HTERT RPE-1 (cell line): ENCODE measurements around the gene KLHL3.

Source experiments
- in situ Hi-C: fragments of 300-500 bp; cut with MboI; formaldehyde crosslinking; loops from 4 replicates; pipeline ENCODE4 v1.14.3; 2020; ENCODE audit warnings: low sequenced_read_pairs

Gene KLHL3

DNA sequence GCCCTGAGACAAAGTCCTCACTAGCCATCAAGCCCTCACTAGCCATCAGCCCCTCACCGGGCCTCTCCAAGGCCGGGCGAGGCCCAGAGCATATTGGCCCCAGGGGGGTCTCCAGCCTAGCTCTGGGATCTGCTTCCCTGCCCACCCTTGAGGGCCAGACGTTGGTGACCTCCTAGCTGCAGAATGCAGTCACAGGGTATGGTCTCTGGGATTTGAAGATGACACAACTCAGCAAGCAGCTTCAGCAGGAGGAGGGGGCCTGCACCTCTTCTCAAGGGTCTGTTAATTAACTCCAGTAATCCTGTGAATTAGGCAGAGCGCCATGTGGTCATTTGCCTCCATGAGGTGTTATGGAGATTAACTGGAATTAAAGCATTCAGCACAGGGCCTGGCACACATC, 119.8 kb downstream of the KLHL3 start:
- in situ Hi-C loops: no loop called here

DNA sequence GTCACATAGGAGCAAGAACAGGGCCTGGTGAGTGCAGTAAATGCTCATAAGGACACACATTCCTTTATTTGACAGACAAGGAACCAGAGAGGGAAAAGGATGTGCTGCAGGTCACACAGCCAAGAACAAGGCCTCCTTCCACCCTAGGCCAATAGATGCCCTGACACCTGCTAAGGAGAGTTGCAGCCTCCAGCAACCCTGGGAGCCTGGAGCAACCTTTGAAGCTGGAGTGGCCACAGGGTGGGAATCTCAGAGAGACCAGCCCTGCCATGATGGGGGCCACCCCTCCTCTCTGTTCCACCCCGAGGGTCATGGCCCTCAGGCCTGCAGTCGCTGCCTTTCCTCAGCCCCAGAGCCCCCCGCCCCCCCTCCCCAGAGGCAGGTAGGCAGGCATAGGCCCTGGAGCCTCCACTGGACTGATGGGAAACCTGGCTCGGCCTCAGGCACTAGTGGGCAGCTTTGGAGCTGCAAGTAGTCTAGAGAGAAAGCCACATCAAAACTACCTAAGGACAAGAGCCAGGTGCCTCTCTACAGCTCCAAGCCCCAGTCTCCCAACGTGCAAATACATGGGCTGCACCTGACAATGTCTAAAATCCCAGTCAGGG, 120.6 kb downstream of the KLHL3 start:
- in situ Hi-C loops: no loop called here

DNA sequence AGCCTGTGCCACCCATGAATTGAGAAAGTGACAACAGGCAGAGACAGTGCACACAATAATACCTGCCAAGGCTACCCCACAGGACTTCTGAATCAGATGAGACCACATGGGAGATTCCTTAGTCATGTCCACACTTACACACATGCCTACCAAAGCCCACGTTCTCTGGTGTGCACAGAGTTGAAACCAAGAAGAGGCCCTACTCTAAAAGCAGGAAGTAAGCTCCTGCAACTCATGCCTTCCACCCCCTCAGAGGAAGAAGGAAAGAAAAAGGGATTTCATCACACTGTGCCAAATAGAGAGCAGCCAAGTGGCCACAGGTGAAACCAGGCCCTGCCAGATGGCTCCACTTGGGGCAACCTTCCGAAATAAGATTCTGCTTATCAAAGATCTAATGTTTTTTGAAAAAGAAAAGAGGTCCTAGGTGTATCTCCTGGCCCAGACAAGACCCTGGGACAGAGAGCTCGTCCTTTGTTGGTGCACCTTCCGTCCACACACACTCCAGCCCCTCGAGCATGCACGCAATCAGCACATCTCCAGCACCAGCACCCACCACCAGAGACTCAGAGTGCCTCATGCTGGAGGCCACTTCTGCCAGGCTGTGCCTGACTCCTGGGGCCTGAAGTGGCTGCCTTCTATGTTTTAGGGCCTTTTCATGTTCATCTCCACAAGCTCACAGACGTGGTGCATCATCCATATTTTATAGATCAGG, 122.2 kb downstream of the KLHL3 start:
- in situ Hi-C loops: no loop called here

DNA sequence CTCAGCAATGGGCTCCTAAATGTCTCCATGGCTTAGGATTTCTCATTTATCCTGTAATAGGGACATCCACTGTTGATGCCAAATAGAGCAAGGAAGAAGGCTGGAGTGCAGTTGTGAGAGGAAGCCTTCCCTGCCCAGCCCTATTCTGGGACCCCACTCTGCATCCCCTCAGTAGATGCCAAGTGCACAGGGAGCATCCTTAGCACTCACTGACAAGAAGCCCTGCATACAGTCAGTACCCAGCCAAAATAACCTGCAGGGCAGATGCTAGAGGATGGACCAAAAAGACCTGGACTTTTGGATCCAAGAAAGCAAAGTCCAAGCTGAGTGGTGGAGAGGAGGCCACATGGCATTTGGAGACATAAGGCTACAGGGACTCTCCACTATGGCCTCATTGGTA, 123.3 kb downstream of the KLHL3 start:
- in situ Hi-C loops: no loop called here

DNA sequence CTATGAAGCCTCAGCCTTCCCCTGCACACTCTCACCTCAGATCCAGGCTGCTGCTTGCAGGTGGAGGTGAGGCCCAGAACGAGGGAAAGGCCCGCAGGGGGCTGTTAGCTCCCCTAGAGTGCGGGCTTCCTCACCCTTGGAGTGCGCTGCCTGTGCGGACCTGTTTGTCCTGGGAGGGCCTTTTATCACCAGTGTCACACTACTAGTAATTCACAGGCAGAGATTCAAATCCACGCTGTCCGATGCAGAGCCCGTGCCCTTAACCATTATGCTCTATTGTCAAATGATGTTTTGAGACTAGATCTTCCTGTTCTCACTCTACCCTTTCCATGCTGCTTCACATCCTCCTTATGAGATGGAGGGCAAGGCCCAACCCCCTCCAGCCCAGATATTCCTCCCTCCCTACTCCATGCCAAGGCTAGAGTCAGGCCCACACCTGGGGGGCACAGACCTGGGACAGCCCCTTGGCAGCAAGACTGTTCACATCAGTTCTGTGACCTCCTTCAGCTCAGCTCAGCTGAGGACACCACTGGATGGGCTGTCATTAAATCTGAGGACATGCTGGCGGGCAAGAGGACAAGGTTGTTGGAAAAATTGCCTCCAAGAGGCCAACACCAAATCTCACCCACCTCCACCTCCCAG, 124.0 kb downstream of the KLHL3 start:
- in situ Hi-C loops: no loop called here

DNA sequence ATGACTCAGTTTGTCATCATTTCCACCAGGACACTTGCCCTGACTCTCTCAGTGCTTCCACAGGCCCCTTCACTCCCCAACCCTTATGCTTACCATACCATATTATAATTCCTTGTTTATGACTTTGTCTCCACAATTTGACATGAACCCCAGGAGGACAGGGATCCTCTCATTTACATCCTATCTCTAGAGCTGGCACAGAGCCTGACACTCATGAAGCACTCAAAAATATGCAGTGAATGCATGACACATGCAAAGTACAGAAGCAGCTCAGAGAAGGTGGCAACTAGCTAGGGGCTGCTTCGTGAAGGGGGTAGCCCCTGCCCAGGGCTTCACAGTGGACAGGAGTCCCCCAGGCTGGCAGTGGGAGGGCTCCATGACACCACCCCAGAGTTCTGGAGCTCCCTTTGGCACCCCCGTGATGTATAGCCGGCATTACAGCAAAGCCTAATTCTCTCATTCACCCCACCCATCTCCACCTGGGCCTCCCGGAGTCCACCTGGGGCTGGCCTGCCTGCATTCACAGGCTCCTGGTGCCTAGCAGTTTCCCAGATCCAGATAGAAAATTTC, 124.8 kb downstream of the KLHL3 start:
- in situ Hi-C loops: no loop called here

DNA sequence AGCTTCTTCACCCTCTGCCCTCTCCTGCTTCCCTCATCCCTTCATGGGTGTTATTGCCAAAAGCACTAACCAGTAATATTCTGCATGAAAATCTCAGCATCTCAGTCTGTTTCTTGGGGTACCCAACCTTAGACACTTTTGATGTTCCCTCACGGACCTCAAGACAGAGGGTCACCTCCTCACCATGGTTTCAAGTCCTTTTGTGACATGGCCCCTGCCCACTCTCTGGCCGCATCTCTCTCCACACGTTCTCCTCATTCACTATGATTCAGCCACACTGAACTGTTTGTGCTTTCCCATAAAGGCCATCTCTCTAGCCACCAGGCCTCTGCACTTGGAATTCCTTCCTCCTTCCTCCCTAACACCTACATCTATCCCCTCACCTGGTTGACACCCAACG, 125.3 kb downstream of the KLHL3 start:
- in situ Hi-C loops: no loop called here

DNA sequence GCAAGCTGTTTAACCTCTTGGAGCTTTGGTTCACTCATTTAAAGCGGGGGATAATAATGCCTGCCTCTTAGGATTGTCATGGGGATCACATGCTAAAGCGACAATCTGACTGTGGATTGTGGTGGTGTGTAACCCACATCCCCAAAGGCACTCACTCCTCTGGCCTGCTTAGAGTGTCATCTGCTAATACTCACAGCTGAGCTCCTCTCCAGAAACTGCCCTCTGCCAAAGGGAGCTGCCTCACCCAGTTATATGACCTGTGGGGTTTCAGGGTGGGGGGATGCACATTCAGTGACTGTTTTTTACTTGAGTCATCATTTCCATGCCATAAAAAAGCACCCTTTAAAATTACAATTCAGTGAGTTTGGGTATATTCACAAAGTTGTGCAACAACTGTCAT, 126.8 kb downstream of the KLHL3 start:
- in situ Hi-C loops: no loop called here

DNA sequence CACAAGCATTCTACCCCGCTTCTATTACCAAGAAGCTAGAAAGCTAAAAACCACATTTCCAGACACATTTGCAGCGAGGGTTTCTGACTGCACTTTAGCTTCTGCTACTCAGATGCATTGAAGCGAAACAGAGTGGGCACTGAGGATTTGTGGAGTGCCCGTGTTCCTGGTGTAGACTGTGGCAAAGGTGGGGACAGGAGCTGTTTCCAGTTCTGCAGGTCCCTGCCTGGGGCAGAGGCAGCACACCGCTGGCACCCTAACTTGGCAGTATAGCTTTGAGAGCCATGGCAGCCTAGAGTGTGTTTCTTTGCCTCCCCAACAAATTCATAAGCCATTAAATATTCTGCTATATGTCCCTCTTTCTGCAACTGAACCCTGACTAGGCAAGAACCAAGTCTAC, 128.1 kb downstream of the KLHL3 start:
- in situ Hi-C loops: no loop called here

DNA sequence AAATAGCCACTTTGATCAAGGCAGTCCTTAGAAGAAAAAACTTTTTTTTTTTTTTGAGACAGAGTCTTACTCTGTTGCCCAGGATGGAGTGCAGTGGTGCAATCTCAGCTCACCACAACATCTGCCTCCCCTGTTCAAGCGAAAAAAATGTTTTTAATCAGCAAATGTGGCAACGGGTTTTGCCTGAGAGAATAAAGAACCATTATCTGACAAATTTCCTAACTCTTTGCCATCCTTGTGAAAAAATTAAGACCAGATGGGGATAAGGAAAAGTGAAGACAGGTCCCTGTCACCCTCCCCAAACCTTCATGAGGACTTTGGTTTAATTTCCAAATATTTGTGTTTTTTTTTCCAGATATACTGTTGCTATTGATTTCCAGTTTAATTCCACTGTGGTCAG, 129.5 kb downstream of the KLHL3 start:
- in situ Hi-C loops: no loop called here

DNA sequence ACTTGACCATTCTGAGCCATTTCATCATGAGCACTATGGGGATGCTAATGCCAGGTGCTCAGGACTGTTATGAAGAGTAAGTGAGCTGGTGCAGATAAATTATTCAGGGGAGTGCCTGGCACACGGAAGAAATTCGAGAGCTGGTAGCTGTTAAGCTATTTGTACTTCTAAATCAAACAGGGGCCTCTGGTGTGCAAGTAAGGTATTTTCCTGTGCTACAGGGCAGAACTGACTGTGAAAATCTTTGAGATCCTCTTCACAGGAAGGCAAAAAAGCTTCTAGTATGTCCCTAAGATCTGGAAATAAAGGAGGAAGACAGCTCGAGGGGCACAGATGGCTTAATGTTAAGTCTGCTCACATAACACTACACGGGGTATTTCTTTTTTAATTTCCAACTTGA, 130.5 kb downstream of the KLHL3 start:
- in situ Hi-C loops: no loop called here

DNA sequence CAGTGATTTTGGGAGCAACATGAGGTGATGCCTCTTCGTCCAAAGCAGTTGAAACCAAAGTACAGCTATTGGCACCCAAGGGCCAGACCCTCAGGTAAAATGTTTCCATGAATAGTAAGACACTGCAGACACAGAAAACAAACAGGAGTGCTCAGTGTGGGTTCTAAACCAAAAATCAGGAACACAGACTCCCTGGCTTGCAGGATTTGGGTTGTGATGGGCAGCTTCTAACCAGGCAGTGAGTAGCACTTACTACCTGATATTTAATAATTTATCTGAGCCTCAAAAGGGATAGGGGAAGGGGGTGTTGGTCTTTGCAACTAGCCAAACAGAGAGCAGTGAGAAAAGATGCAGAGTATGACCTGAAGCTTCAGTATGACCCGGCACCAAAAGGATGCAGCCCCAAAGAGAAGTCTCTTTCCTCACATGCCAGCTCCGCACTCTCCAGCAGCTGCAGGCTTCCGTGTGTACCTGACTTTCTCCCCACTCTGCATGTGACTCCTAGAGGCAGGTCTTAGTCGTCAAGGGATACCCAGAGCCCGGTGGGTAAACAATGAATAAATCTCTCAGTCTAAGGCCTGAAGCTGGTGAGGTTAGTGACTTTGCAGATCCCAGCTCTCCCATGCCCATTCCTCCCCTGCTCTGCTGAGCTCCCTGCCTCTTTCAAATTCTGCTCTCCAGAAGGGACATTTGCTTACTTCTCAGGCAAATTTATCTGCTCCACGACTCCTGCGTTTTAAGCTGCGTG, 131.4 kb downstream of the KLHL3 start:
- in situ Hi-C loops: no loop called here

DNA sequence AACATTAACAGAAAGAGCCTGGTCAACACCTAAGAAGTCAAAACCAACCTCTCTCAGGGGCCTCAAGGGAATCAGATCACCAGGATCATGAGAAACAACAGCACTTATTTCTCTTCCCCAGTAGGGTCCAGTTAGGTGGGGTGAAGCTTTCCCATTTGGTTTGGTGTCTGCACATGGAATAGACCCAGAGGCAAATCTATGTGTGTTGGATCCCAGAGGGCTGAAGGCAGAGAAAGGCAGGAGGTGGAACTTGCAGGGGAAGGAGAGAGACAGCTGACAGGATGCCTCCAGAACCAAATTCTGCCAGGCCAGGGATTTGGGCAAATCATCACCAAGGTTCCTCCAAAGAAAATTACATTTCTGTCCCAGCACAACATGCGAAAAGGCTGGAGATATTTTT, 132.0 kb downstream of the KLHL3 start:
- in situ Hi-C loops: no loop called here

DNA sequence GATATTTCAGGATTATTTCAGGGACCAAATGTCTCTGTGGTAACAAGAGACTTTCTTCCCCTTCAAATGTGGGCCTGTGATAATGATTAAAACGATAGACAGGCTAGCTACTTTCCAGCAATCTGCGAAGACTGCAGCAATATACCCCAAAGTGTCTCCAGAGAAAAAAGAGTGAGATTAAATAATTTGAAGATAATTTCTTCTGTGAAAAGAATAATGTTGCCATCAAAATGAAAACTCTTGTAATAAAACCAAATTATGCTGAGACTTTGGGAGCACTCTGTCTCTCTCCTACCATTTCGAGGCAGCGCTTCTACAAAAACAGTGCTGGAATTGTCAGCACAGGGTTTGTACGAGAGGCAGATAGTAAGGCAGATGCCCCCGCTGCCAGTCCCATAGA, 132.5 kb downstream of the KLHL3 start:
- in situ Hi-C loops: no loop called here

DNA sequence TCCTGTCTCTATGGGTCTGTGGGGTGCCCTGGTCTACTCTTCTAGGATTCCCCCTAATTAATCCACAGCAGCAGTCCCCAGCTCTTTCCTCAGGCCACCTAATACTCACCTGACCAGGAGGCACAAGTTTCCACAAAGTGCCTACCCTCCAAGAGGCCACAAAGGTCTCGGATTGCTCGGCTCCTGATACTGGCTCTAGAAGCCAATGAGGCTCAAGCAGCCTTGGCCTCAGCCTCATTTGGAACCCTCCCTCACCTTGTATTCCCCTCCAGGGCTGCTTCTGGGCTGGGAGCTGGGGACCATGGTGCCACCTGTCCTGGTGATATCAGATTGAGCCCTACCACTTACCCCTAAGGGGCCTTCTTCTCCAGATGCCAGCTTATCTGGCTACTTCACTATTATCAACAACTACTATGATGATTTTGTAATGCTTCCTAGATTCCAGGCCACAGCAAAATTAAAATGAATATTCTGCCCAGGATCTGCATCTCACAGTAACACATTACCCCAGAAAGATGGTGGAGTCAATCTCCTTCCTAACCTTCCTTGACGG, 133.1 kb downstream of the KLHL3 start:
- in situ Hi-C loops: no loop called here

DNA sequence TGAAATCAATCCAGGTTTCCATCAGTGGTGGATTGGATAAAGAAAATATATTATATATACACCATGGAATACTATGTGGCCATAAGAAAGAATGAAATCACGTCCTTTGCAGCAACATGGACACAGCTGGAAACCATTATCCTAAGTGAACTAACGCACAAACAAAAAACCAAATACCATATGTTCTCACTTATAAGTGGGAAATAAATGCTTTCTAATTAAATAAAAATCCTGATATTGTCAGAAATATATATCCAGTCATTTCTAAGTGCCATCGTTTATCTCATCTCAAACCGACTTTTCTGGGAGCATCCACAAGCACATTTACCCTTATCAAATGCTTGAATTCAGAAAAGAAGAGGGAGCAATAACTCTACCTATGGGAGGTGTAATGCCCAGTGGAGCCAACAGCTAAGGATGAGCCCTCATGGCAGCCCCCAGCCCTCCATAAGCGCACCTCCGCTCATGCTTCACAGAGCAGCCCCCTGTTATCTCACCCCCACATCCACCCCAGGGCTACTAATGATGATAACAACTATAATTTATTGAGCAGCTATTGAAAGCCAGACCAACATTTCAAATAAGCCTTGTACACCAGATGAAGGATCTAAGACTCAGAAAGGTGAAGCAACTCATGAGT, 135.0 kb downstream of the KLHL3 start:
- in situ Hi-C loops: no loop called here

DNA sequence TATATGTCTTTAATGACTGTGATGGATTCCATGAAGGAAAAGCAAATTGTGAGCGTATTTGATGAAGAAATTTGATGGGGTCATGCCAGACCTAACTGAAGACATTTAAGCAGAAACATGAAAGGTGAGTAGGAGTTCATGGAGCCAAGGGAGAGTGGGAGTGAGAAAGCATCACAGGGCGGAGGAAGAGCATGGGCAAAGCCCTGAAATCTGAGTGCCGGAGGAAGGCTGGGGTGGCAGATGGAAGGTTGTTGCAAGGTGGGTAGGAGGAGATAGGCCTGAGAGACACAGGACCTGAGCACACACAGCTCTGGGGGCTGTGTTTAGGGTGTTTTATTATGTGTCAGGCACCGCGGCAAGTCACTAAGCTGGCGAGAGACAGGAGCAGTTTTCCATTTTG, 136.4 kb downstream of the KLHL3 start:
- in situ Hi-C loops: no loop called here

DNA sequence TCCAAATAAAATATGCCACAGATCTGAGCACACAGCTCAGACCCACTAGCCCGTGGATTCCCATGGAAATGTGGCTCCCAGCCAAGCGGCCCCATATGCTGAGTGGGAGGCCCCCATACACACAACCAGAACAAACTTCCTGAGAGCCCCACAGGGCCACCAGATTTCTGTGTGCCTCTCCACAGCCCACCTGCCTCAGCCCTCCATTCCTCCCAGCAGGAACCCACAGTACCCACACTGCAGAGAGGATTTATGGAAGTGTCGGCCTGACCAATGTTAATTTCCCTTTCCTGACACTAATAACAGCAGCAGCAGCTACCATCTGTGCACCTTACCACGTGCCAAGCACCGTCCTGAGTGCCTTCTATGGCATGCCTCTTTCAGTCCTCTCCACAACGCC, 137.5 kb downstream of the KLHL3 start:
- in situ Hi-C loops: no loop called here

DNA sequence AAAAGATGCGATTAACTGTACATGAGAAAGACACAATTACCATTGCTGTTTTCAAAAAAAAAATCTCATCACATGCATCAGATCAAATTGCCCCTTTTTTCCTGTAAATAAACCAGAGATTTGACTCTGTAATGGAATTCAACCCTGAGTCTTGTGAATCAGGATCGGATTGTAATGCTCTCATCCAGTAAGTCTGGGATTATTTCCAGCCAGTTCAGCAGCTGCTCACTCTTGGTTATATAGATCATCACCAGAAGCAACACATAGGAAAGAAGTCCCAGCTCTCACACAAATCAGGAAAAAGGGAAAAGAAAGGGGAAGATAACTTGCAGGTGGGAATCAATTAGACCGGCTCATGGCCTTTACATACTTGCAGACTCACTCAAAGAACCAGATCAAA, 138.9 kb downstream of the KLHL3 start:
- in situ Hi-C loops: no loop called here

DNA sequence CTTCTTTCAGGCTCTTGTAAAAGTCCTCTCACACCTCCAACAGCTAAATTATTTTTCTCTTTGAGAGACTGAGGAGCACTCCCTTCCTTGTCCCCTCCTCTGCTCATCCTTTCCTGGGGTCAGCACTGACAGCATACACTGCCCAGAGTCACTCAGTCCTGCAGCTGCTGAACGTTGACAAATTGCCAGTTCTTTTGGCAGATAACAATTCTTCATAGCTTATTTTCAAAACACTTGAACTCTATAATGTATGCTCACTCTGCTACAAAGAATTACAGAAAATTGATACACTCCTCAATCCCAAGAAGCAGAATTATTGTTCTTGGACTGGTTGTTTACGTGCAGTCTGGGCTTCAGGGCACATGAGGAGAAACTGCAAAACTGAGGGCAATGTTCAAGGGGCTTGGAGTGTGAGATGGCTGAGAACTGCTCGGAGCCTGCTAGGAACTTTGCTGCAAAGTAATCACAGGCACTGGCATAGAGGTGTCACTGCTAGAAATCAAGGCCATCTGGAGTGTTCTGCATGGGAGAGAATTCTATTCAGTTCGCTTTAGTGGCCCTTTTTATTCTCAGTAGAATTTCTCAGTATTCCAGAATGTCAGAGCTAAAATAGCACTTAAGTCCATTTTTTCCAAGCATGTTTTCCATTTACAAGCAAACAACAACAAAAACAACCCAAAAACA, 140.4 kb downstream of the KLHL3 start:
- in situ Hi-C loops: no loop called here
